A549 treated with AZD9567 at 1 μM for 4 hours (cell line): ENCODE measurements around the gene FAHD2B. TPM values are rescaled to one million over a fixed set of nuclear protein-coding genes. Genes with fewer than 3 reads are reported as not detected.

Experiments used
- total RNA-seq: library from RNA; stranded (reverse); fragments of 200-300 nt; extraction: Qiagen RNA extraction; gene quantifications from 5 replicates; pipeline ENCODE4 v1.2.3, GENCODE V29; 2022; ENCODE audit not compliant: insufficient read depth

The FAHD2B gene, protein sequence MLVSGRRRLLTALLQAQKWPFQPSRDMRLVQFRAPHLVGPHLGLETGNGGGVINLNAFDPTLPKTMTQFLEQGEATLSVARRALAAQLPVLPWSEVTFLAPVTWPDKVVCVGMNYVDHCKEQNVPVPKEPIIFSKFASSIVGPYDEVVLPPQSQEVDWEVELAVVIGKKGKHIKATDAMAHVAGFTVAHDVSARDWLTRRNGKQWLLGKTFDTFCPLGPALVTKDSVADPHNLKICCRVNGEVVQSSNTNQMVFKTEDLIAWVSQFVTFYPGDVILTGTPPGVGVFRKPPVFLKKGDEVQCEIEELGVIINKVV
- 7.2 to 13.5 TPM (median 12.2 TPM) in 5 replicates for total RNA-seq

GRCh38 chr2:97094772-97095611 is at the start of gene FAHD2B:
FAHD2B (minus strand) TSS chr2:97094882; CDS start chr2:97091706, 3,176 bp downstream.

GRCh38 chr2:97113050-97113881 is 18.6 kb upstream of the FAHD2B start, which contains the start of gene ANKRD36:
ANKRD36 (plus strand) TSS chr2:97113153; CDS start chr2:97113740, 587 bp downstream.

Other genes with a start within 250 kb of the FAHD2B start
- 15.5 to 22.9 TPM (median 20.1 TPM) in 5 replicates for gene ANKRD39, start 236.9 kb downstream of the FAHD2B start, total RNA-seq
- 12.0 to 21.6 TPM (median 19.0 TPM) in 5 replicates for gene SEMA4C, start 224.8 kb downstream of the FAHD2B start, total RNA-seq
- not detected in 5 replicates for gene FAM178B, start 108.3 kb downstream of the FAHD2B start, total RNA-seq
- gene ANKRD36, start 18.3 kb upstream of the FAHD2B start, total RNA-seq = 4.2 to 8.0 TPM (median 7.1 TPM) in 5 replicates